ENCODE measurements around the gene RBBP8NL.

RBBP8NL gene

DNA sequence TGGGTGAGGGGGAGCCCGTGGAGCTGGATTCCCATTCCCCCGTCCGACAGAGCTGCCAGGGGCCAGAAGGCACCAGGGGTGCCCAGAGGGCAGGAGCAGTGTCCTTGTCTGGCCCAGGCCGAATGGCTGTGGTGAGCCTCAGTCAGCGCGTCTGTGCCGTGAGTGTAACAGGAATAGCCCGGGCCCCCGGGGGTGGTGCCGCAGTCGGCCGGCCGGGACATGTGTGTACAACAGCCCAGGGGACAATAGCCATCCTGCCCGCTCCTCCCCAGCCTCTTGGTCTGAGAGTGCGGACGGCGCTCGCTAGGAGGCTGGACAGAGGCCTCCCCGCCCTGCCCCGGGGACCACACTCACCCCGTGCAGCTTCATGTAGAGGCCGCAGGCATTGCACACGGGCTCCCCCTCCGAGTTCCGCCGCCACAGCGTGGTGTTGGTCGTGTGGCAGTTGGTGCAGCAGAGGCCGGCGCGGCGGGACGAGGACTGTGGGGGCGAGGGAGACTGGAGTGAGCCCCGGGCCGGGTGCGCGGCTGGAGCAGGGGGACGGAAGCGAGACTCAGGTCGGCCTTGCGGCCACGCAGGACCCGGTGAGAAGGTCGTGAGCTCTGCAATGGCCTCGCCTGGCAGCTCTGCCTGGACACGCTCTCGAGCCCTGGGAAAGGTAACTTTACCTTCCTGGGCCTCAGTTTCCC is 38.9 kb upstream of the RBBP8NL start:
- Histone ChIP-seq H3K4me2 (ENCODE audit: low read depth, low read length, poor library complexity, severe bottlenecking) (no peak overlapping the region), H3K27me3 (ENCODE audit: insufficient read depth, low read length, poor library complexity, severe bottlenecking) (no peaks in the 10 kb centered on the region)

DNA sequence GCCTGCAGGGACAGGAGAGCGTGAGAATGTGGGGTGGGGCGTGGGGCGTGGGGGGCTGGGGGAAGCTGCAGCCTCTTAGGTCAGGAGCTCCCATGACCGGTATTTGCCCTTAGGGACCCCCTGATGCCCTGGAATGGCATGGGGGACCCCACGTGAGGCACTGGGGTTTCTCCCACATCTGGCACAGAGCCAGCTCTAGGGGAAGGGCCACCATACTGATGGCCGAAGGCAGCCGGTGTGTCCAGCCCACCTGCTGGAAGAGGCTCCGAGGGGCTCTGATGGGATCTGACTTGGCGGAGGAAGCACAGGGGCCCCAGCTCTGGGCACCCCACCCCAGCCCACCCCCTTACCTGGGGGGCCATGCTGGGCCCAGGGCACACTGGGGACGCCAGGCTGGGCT is 37.7 kb upstream of the RBBP8NL start:
- Histone ChIP-seq H4K20me1 (ENCODE audit: insufficient read depth, low read length, poor library complexity, severe bottlenecking) (no peaks in the 10 kb centered on the region), H3K4me1 (ENCODE audit: insufficient read depth, low read length, poor library complexity, severe bottlenecking) (no peaks in the 10 kb centered on the region), H3K36me3 (ENCODE audit: insufficient read depth, low read length) (no peaks in the 10 kb centered on the region), H2AFZ (ENCODE audit: low read length) (no peak overlapping the region), H3K4me3 (ENCODE audit: low read length, poor library complexity, severe bottlenecking) (no peak overlapping the region), H3K9ac (ENCODE audit: low read depth, low read length, poor library complexity, severe bottlenecking) (no peak overlapping the region), H3K9me3 (ENCODE audit: insufficient read depth, low read depth, low read length) (no peaks in the 10 kb centered on the region), H3K4me2 (ENCODE audit: low read depth, low read length, poor library complexity, severe bottlenecking) (no peak overlapping the region), H3K9me2 (replicated peaks; ENCODE audit: low read depth, low read length) (no peaks in the 10 kb centered on the region), H3F3A (ENCODE audit: low read depth) (no peaks in the 10 kb centered on the region), H3K79me2 (ENCODE audit: insufficient read depth, low read length) (no peaks in the 10 kb centered on the region), H3K27me3 (ENCODE audit: insufficient read depth, low read length, poor library complexity, severe bottlenecking) (no peaks in the 10 kb centered on the region)
- TF ChIP-seq, protein P1, sequence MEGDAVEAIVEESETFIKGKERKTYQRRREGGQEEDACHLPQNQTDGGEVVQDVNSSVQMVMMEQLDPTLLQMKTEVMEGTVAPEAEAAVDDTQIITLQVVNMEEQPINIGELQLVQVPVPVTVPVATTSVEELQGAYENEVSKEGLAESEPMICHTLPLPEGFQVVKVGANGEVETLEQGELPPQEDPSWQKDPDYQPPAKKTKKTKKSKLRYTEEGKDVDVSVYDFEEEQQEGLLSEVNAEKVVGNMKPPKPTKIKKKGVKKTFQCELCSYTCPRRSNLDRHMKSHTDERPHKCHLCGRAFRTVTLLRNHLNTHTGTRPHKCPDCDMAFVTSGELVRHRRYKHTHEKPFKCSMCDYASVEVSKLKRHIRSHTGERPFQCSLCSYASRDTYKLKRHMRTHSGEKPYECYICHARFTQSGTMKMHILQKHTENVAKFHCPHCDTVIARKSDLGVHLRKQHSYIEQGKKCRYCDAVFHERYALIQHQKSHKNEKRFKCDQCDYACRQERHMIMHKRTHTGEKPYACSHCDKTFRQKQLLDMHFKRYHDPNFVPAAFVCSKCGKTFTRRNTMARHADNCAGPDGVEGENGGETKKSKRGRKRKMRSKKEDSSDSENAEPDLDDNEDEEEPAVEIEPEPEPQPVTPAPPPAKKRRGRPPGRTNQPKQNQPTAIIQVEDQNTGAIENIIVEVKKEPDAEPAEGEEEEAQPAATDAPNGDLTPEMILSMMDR (conservative IDR thresholded peaks at IDR 0.05; ENCODE audit: low read length) = no peak
- no peak for TF ChIP-seq EZH2phosphoT487 (IDR thresholded peaks at IDR 0.05; ENCODE audit: borderline replicate concordance)

More for the DNA sequence above, 38.9 kb upstream of the RBBP8NL start:
- H3K79me2 ChIP-seq (ENCODE audit: insufficient read depth, low read length) = no peaks in the 10 kb centered on the region
- H3K9me3 ChIP-seq (ENCODE audit: insufficient read depth, low read depth, low read length) = no peaks in the 10 kb centered on the region
- no peaks in the 10 kb centered on the region for H3K9me2 ChIP-seq (replicated peaks; ENCODE audit: low read depth, low read length)
- H3K4me3 ChIP-seq (ENCODE audit: low read length, poor library complexity, severe bottlenecking) = no peak overlapping the region
- no peaks in the 10 kb centered on the region for H3K36me3 ChIP-seq (ENCODE audit: insufficient read depth, low read length)
- no peak overlapping the region for H2AFZ ChIP-seq (ENCODE audit: low read length)
- H3K4me1 ChIP-seq (ENCODE audit: insufficient read depth, low read length, poor library complexity, severe bottlenecking) = no peaks in the 10 kb centered on the region
- H4K20me1 ChIP-seq (ENCODE audit: insufficient read depth, low read length, poor library complexity, severe bottlenecking) = no peaks in the 10 kb centered on the region
- TF ChIP-seq, protein P1 (conservative IDR thresholded peaks at IDR 0.05; ENCODE audit: low read length) = no peak
- TF ChIP-seq EZH2phosphoT487 (IDR thresholded peaks at IDR 0.05; ENCODE audit: borderline replicate concordance) = no peak
- H3F3A ChIP-seq (ENCODE audit: low read depth) = no peaks in the 10 kb centered on the region
- no peak overlapping the region for H3K9ac ChIP-seq (ENCODE audit: low read depth, low read length, poor library complexity, severe bottlenecking)

DNA sequence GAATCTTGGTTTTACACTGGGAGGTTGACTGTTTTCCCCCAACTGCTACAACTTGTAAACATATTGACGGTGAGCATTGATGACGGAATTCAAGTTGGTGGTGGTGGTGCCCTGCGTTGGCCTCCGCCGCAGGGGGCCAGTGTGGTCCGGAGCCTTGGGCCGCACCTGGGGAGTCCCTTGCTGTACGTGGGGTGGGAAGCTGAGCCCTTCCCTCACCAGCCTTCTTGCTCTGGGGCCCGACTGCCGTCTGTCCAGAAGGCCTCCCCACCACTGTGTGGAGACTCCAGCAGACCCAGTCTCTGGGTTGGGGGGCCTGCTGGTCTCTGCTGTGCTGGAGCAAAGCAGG is 37.1 kb upstream of the RBBP8NL start:
- Histone ChIP-seq H3K9ac (ENCODE audit: low read depth, low read length, poor library complexity, severe bottlenecking) (no peak overlapping the region), H4K20me1 (ENCODE audit: insufficient read depth, low read length, poor library complexity, severe bottlenecking) (no peaks in the 10 kb centered on the region), H3K4me2 (ENCODE audit: low read depth, low read length, poor library complexity, severe bottlenecking) (no peak overlapping the region), H3K36me3 (ENCODE audit: insufficient read depth, low read length) (no peaks in the 10 kb centered on the region), H3F3A (ENCODE audit: low read depth) (no peaks in the 10 kb centered on the region), H3K79me2 (ENCODE audit: insufficient read depth, low read length) (no peaks in the 10 kb centered on the region), H3K27me3 (ENCODE audit: insufficient read depth, low read length, poor library complexity, severe bottlenecking) (no peaks in the 10 kb centered on the region), H3K4me1 (ENCODE audit: insufficient read depth, low read length, poor library complexity, severe bottlenecking) (no peaks in the 10 kb centered on the region), H3K9me2 (replicated peaks; ENCODE audit: low read depth, low read length) (no peaks in the 10 kb centered on the region), H3K4me3 (ENCODE audit: low read length, poor library complexity, severe bottlenecking) (no peak overlapping the region), H2AFZ (ENCODE audit: low read length) (no peak overlapping the region), H3K9me3 (ENCODE audit: insufficient read depth, low read depth, low read length) (no peaks in the 10 kb centered on the region)
- TF ChIP-seq EZH2phosphoT487 (IDR thresholded peaks at IDR 0.05; ENCODE audit: borderline replicate concordance) = no peak
- TF ChIP-seq, protein P1 (conservative IDR thresholded peaks at IDR 0.05; ENCODE audit: low read length) = no peak
